AG09309 (cell line): ENCODE measurements around the gene CSDE1.
A peak's percentile ranks its signal among the peaks of the same experiment; 100 is the strongest.

Experiments
- DNase-seq: peaks from one replicate; pipeline ENCODE4 v3.0.0-alpha.2; 2010; ENCODE audit warnings: low read depth
- H3K4me3 ChIP-seq: 2 replicates; pipeline ENCODE4 v1.5.1; 2011; ENCODE audit warnings: mild to moderate bottlenecking, low read depth, low read length, moderate library complexity; ENCODE audit not compliant: control insufficient read depth
- CTCF ChIP-seq: IDR thresholded peaks from 2 replicates; pipeline ENCODE4 v1.5.1; 2011; ENCODE audit warnings: mild to moderate bottlenecking, low read depth, low read length, inconsistent platforms; ENCODE audit not compliant: insufficient read depth, control insufficient read depth; ENCODE audit errors: missing control alignments

The CSDE1 gene

GRCh38 chr1:114703242-114703641 lies 54.5 kb downstream of the CSDE1 start:
- no peak for TF ChIP-seq CTCF
- DNase-seq, result no peak
- H3K4me3 ChIP-seq, result no peak overlapping the region

- DNase-seq, result no peak
- no peak for TF ChIP-seq CTCF
Observed at GRCh38 chr1:114702737-114703136, 55.0 kb downstream of the CSDE1 start.

GRCh38 chr1:114701931-114702330 lies 55.9 kb downstream of the CSDE1 start:
- H3K4me3 ChIP-seq, result no peak overlapping the region
- no peak for TF ChIP-seq CTCF
- no peak for DNase-seq

More at GRCh38 chr1:114702737-114703136, 55.0 kb downstream of the CSDE1 start:
- no peak overlapping the region for H3K4me3 ChIP-seq

GRCh38 chr1:114700036-114700600 lies 57.7 kb downstream of the CSDE1 start:
- no peak for DNase-seq

GRCh38 chr1:114696810-114697209 lies 61.0 kb downstream of the CSDE1 start:
- TF ChIP-seq CTCF, result no peak
- no peak overlapping the region for H3K4me3 ChIP-seq
- DNase-seq, result no peak

More at GRCh38 chr1:114700036-114700600, 57.7 kb downstream of the CSDE1 start:
- H3K4me3 ChIP-seq, result no peak overlapping the region
- TF ChIP-seq CTCF, result no peak

- DNase-seq, result peak; percentile 29
- TF ChIP-seq CTCF, result no peak
- no peak within 1 kb of the TSS for H3K4me3 ChIP-seq
Observed at GRCh38 chr1:114695430-114696058, 62.2 kb downstream of the CSDE1 start, which contains the start of gene AMPD1. Gene AMPD1, minus strand, starts transcription at chr1:114695546. Its CDS starts 75 bp downstream, at chr1:114695471.
